ENCODE results near the gene KCNQ4. TPM values are rescaled to one million over a fixed set of nuclear protein-coding genes. Genes with fewer than 3 reads are reported as not detected.

KCNQ4 gene
- polyA plus RNA-seq, 1 donor from 2014 or later: not detected

GRCh38 chr1:40806240-40806639 lies 22.7 kb downstream of the KCNQ4 start:
- no peak overlapping the region for H2AFZ ChIP-seq (ENCODE audit: low read depth, low read length)
- H4K20me1 ChIP-seq (ENCODE audit: insufficient read depth): no peaks in the 10 kb centered on the region
- no peak overlapping the region for H3K27ac ChIP-seq (ENCODE audit: low read length)
- H3K9me3 ChIP-seq (ENCODE audit: low read length): no peaks in the 10 kb centered on the region
- H3K4me3 ChIP-seq (ENCODE audit: low read length): no peak overlapping the region
- H3F3A ChIP-seq (ENCODE audit: insufficient read depth, low read length, poor library complexity, severe bottlenecking): no peaks in the 10 kb centered on the region
- TF ChIP-seq CTCF (IDR thresholded peaks at IDR 0.05; ENCODE audit: poor library complexity, severe bottlenecking) (no peak), POLR2AphosphoS5 (IDR thresholded peaks at IDR 0.05) (no peak), SMC3 (conservative IDR thresholded peaks at IDR 0.05; ENCODE audit: poor library complexity) (no peak), RAD21 (conservative IDR thresholded peaks at IDR 0.05) (no peak), EZH2 (IDR thresholded peaks at IDR 0.05; ENCODE audit: borderline replicate concordance, insufficient read depth, low read length, poor library complexity, severe bottlenecking) (no peak), EP300 (conservative IDR thresholded peaks at IDR 0.05; ENCODE audit: poor library complexity, severe bottlenecking) (no peak), MXI1 (conservative IDR thresholded peaks at IDR 0.05; ENCODE audit: poor library complexity, severe bottlenecking) (no peak), REST (IDR thresholded peaks at IDR 0.05; ENCODE audit: borderline replicate concordance) (no peak), TAF1 (IDR thresholded peaks at IDR 0.05; ENCODE audit: low read depth) (no peak)
- no peak overlapping the region for H3K9ac ChIP-seq (ENCODE audit: low read length)
- H3K36me3 ChIP-seq (ENCODE audit: insufficient read depth, low read length): no peaks in the 10 kb centered on the region
- no peaks in the 10 kb centered on the region for H3K9me2 ChIP-seq (ENCODE audit: insufficient read depth, low read length)
- no peaks in the 10 kb centered on the region for H3K79me2 ChIP-seq (replicated peaks; ENCODE audit: insufficient read depth, low read length)
- H3K27me3 ChIP-seq (ENCODE audit: insufficient read depth, low read depth, low read length): peaks cover 5% of the 10 kb centered on the region
- no peak overlapping the region for H3K4me2 ChIP-seq (ENCODE audit: low read length)

GRCh38 chr1:40806731-40807695 lies 23.4 kb downstream of the KCNQ4 start:
- Histone ChIP-seq H2AFZ (ENCODE audit: low read depth, low read length) (no peak overlapping the region), H3K27ac (ENCODE audit: low read length) (no peak overlapping the region)

More at GRCh38 chr1:40806731-40807695, 23.4 kb downstream of the KCNQ4 start:
- Histone ChIP-seq H3K9me2 (ENCODE audit: insufficient read depth, low read length) (no peaks in the 10 kb centered on the region), H3F3A (ENCODE audit: insufficient read depth, low read length, poor library complexity, severe bottlenecking) (no peaks in the 10 kb centered on the region), H4K20me1 (ENCODE audit: insufficient read depth) (no peaks in the 10 kb centered on the region), H3K4me2 (ENCODE audit: low read length) (no peak overlapping the region), H3K36me3 (ENCODE audit: insufficient read depth, low read length) (no peaks in the 10 kb centered on the region), H3K79me2 (replicated peaks; ENCODE audit: insufficient read depth, low read length) (no peaks in the 10 kb centered on the region), H3K9me3 (ENCODE audit: low read length) (no peaks in the 10 kb centered on the region), H3K27me3 (ENCODE audit: insufficient read depth, low read depth, low read length) (peaks cover 2% of the 10 kb centered on the region), H3K4me3 (ENCODE audit: low read length) (no peak overlapping the region), H3K9ac (ENCODE audit: low read length) (no peak overlapping the region)
- TF ChIP-seq RAD21 (conservative IDR thresholded peaks at IDR 0.05): no peak
- TF ChIP-seq REST (IDR thresholded peaks at IDR 0.05; ENCODE audit: borderline replicate concordance): no peak
- no peak for TF ChIP-seq EP300 (conservative IDR thresholded peaks at IDR 0.05; ENCODE audit: poor library complexity, severe bottlenecking)
- no peak for TF ChIP-seq CTCF (IDR thresholded peaks at IDR 0.05; ENCODE audit: poor library complexity, severe bottlenecking)
- no peak for TF ChIP-seq SMC3 (conservative IDR thresholded peaks at IDR 0.05; ENCODE audit: poor library complexity)
- no peak for TF ChIP-seq MXI1 (conservative IDR thresholded peaks at IDR 0.05; ENCODE audit: poor library complexity, severe bottlenecking)
